ENCODE measurements around the gene VAMP2.

VAMP2 gene

GRCh38 chr17:8149419-8150193, 13.1 kb downstream of the VAMP2 start:
- Histone ChIP-seq H3K36me3 (replicated peaks; ENCODE audit: low read depth, low read length) (no peaks in the 10 kb centered on the region), H2AFZ (ENCODE audit: low read depth, low read length) (no peak overlapping the region), H3K27ac (ENCODE audit: low read length) (no peak overlapping the region), H3K27me3 (ENCODE audit: low read depth, low read length) (no peaks in the 10 kb centered on the region), H3K9me3 (ENCODE audit: insufficient read depth, low read length) (no peaks in the 10 kb centered on the region), H4K20me1 (ENCODE audit: insufficient read depth, low read length) (no peaks in the 10 kb centered on the region), H3K9ac (ENCODE audit: low read length) (no peak overlapping the region), H3K4me3 (ENCODE audit: low read length) (no peak overlapping the region), H3K4me1 (ENCODE audit: low read length) (peaks cover 15% of the 10 kb centered on the region), H3K79me2 (ENCODE audit: low read length) (peaks cover 9% of the 10 kb centered on the region; the same call in 1 of the 2 replicates), H3K4me2 (ENCODE audit: low read length) (no peak overlapping the region)
- TF ChIP-seq CTCF (IDR thresholded peaks at IDR 0.05; ENCODE audit: low read depth, low read length) (no peak), EZH2phosphoT487 (IDR thresholded peaks at IDR 0.05; ENCODE audit: low read depth) (no peak)

GRCh38 chr17:8148560-8148959, 14.2 kb downstream of the VAMP2 start:
- no peak overlapping the region for H3K27ac ChIP-seq (ENCODE audit: low read length)
- H3K4me1 ChIP-seq (ENCODE audit: low read length) = peaks cover 14% of the 10 kb centered on the region
- no peaks in the 10 kb centered on the region for H4K20me1 ChIP-seq (ENCODE audit: insufficient read depth, low read length)
- peaks cover 9% of the 10 kb centered on the region; the same call in 1 of the 2 replicates for H3K79me2 ChIP-seq (ENCODE audit: low read length)
- H3K9ac ChIP-seq (ENCODE audit: low read length) = no peak overlapping the region
- TF ChIP-seq CTCF (IDR thresholded peaks at IDR 0.05; ENCODE audit: low read depth, low read length) (no peak), EZH2phosphoT487 (IDR thresholded peaks at IDR 0.05; ENCODE audit: low read depth) (no peak)
- H3K9me3 ChIP-seq (ENCODE audit: insufficient read depth, low read length) = no peaks in the 10 kb centered on the region
- H3K4me3 ChIP-seq (ENCODE audit: low read length) = no peak overlapping the region
- H3K4me2 ChIP-seq (ENCODE audit: low read length) = no peak overlapping the region
- no peaks in the 10 kb centered on the region for H3K27me3 ChIP-seq (ENCODE audit: low read depth, low read length)
- no peaks in the 10 kb centered on the region for H3K36me3 ChIP-seq (replicated peaks; ENCODE audit: low read depth, low read length)
- H2AFZ ChIP-seq (ENCODE audit: low read depth, low read length) = no peak overlapping the region

GRCh38 chr17:8147805-8148404, 14.8 kb downstream of the VAMP2 start:
- Histone ChIP-seq H3K79me2 (ENCODE audit: low read length) (peaks cover 9% of the 10 kb centered on the region; the same call in 1 of the 2 replicates), H3K4me3 (ENCODE audit: low read length) (no peak overlapping the region), H3K4me1 (ENCODE audit: low read length) (peaks cover 12% of the 10 kb centered on the region), H4K20me1 (ENCODE audit: insufficient read depth, low read length) (no peaks in the 10 kb centered on the region), H3K9ac (ENCODE audit: low read length) (no peak overlapping the region), H3K4me2 (ENCODE audit: low read length) (no peak overlapping the region), H3K27ac (ENCODE audit: low read length) (no peak overlapping the region), H2AFZ (ENCODE audit: low read depth, low read length) (no peak overlapping the region), H3K9me3 (ENCODE audit: insufficient read depth, low read length) (no peaks in the 10 kb centered on the region), H3K36me3 (replicated peaks; ENCODE audit: low read depth, low read length) (no peaks in the 10 kb centered on the region), H3K27me3 (ENCODE audit: low read depth, low read length) (no peaks in the 10 kb centered on the region)
- TF ChIP-seq EZH2phosphoT487 (IDR thresholded peaks at IDR 0.05; ENCODE audit: low read depth) (no peak), CTCF (IDR thresholded peaks at IDR 0.05; ENCODE audit: low read depth, low read length) (no peak)

GRCh38 chr17:8147141-8147804, 15.5 kb downstream of the VAMP2 start:
- Histone ChIP-seq H3K27me3 (ENCODE audit: low read depth, low read length) (no peaks in the 10 kb centered on the region), H3K4me2 (ENCODE audit: low read length) (no peak overlapping the region), H3K9me3 (ENCODE audit: insufficient read depth, low read length) (no peaks in the 10 kb centered on the region), H3K9ac (ENCODE audit: low read length) (no peak overlapping the region), H2AFZ (ENCODE audit: low read depth, low read length) (no peak overlapping the region), H3K27ac (ENCODE audit: low read length) (no peak overlapping the region), H3K79me2 (ENCODE audit: low read length) (peaks cover 9% of the 10 kb centered on the region; the same call in 1 of the 2 replicates), H3K4me1 (ENCODE audit: low read length) (peaks cover 6% of the 10 kb centered on the region), H4K20me1 (ENCODE audit: insufficient read depth, low read length) (no peaks in the 10 kb centered on the region), H3K4me3 (ENCODE audit: low read length) (no peak overlapping the region), H3K36me3 (replicated peaks; ENCODE audit: low read depth, low read length) (no peaks in the 10 kb centered on the region)
- TF ChIP-seq CTCF (IDR thresholded peaks at IDR 0.05; ENCODE audit: low read depth, low read length) = no peak
- TF ChIP-seq EZH2phosphoT487 (IDR thresholded peaks at IDR 0.05; ENCODE audit: low read depth) = no peak

Measured in OCI-LY3 (cell line).